Panc1 (cell line): Measurements from ENCODE around the gene CFAP58. TPM values are rescaled to one million over a fixed set of nuclear protein-coding genes. Genes with fewer than 3 reads are reported as not detected.

Experiments used
- ATAC-seq: fragments of 200-7000 bp; cut with Tn5 transposase; 2 replicates; pipeline ENCODE4 v1.9.1; 2020; ENCODE audit warnings: mild to moderate bottlenecking, moderate library complexity
- BruUV-seq: library from RNA; stranded (reverse); fragments of 400-500 nt; replicated peaks from 2 replicates; lab custom pipeline; 2021; lab: Mats Ljungman, UMichigan
- CTCF ChIA-PET: fragments of 300-600 bp; sonication (Branson Sonifier 250); formaldehyde crosslinking; loops from one replicate; lab custom pipeline; 2022; ENCODE audit warnings: antibody characterized with exemption; lab: Charles Lee
- POLR2A ChIA-PET: fragments of 300-600 bp; sonication (Branson Sonifier 250); formaldehyde crosslinking; loops from one replicate; lab custom pipeline; 2022; ENCODE audit warnings: antibody characterized with exemption; lab: Charles Lee
- DNase-seq: peaks from one replicate; pipeline ENCODE4 v3.0.0-alpha.2; 2010; ENCODE audit warnings: low read depth, low spot score
- H3K27ac ChIP-seq: 2 replicates; pipeline ENCODE4 v1.5.1; 2011; ENCODE audit warnings: mild to moderate bottlenecking, low read length, inconsistent platforms
- H3K27me3 ChIP-seq: fragments of 200-500 bp; sonication (Bioruptor generic); 2 replicates; pipeline ENCODE4 v1.6.0; 2014; ENCODE audit warnings: low read length, inconsistent platforms; ENCODE audit not compliant: control insufficient read depth, insufficient read depth
- H3K36me3 ChIP-seq: fragments of 200-500 bp; sonication (Bioruptor generic); 2 replicates; pipeline ENCODE4 v1.5.1; 2014; ENCODE audit warnings: inconsistent platforms, mild to moderate bottlenecking, low read length, moderate library complexity; ENCODE audit not compliant: control insufficient read depth, insufficient read depth
- H3K4me1 ChIP-seq: 2 replicates; pipeline ENCODE4 v1.5.1; 2011; ENCODE audit warnings: inconsistent platforms, mild to moderate bottlenecking, low read length, moderate library complexity; ENCODE audit not compliant: control insufficient read depth, insufficient read depth
- H3K4me3 ChIP-seq, 2 experiments: 2 replicates each; pipeline ENCODE4 v1.5.1; 2011 to 2012; ENCODE audit warnings: low read depth in 2 of 2, low read length in 2 of 2, mild to moderate bottlenecking in 2 of 2, inconsistent platforms in 1 of 2, moderate library complexity in 1 of 2
- H3K9me3 ChIP-seq: fragments of 200-500 bp; sonication (Bioruptor generic); 2 replicates; pipeline ENCODE4 v1.5.1; 2014; ENCODE audit warnings: low read depth, mild to moderate bottlenecking, inconsistent platforms, low read length, moderate library complexity; ENCODE audit not compliant: control insufficient read depth, insufficient read depth
- CTCF ChIP-seq: fragments of 450-650 bp; IDR thresholded peaks from 2 replicates; pipeline ENCODE4 v1.5.1; 2017; ENCODE audit warnings: mild to moderate bottlenecking
- POLR2AphosphoS5 ChIP-seq: IDR thresholded peaks from 2 replicates; pipeline ENCODE4 v1.6.1; 2012; ENCODE audit warnings: mild to moderate bottlenecking, low read depth, low read length, moderate library complexity
- REST ChIP-seq, 2 experiments: IDR thresholded peaks; 2 replicates each; pipeline ENCODE4 v1.6.1; 2011 to 2012; ENCODE audit warnings: low read depth in 2 of 2, control low read depth in 1 of 2, low read length in 1 of 2, mild to moderate bottlenecking in 1 of 2, moderate library complexity in 1 of 2; ENCODE audit not compliant: insufficient read depth in 1 of 2
- SIN3A ChIP-seq: IDR thresholded peaks from 2 replicates; pipeline ENCODE4 v1.6.1; 2012; ENCODE audit warnings: low read depth, mild to moderate bottlenecking, low read length, moderate library complexity, borderline replicate concordance; ENCODE audit not compliant: insufficient read depth
- TCF7L2 ChIP-seq: IDR thresholded peaks from 2 replicates; pipeline ENCODE4 v1.6.1; 2011; ENCODE audit warnings: mild to moderate bottlenecking, low read depth, low read length, inconsistent platforms
- in situ Hi-C: cut with HindIII; loops from 2 replicates; pipeline ENCODE4 v1.10.0; 2016; ENCODE audit warnings: low sequenced_read_pairs, low pct_unique_long_range_greater_than_20kb
- intact Hi-C: fragments of 100-400 bp; cut with micrococcal nuclease; formaldehyde crosslinking; loops from one replicate; pipeline ENCODE4 v1.10.0; 2022; ENCODE audit not compliant: unreplicated experiment
- total RNA-seq: library from RNA; stranded (reverse); gene quantifications from one replicate; pipeline ENCODE4 v1.2.1, GENCODE V29; 2021; ENCODE audit not compliant: unreplicated experiment

The CFAP58 gene
- total RNA-seq, 1 experiment from 2014 or later = 2.0 TPM

GRCh38 chr10:104480797-104481196 lies 127.2 kb downstream of the CFAP58 start:
- in situ Hi-C loops (no loop called here), intact Hi-C loops (no loop called here)
- H3K36me3 ChIP-seq = no peaks in the 10 kb centered on the region
- no TSS peak for BruUV-seq
- no peaks in the 10 kb centered on the region for H3K9me3 ChIP-seq
- H3K27me3 ChIP-seq = peaks cover 5% of the 10 kb centered on the region
- H3K27ac ChIP-seq = no peak overlapping the region
- ATAC-seq (peak; percentile 65), DNase-seq (no peak)
- no peaks in the 10 kb centered on the region for H3K4me1 ChIP-seq
- ChIA-PET CTCF (no interaction called here), POLR2A (no interaction called here)
- TF ChIP-seq TCF7L2 (no peak), POLR2AphosphoS5 (no peak), CTCF (no peak), SIN3A (no peak), REST (IDR thresholded peaks at IDR 0.05; ENCODE audit: insufficient read depth in 1 of 2, low read depth in 2 of 2, low read length in 1 of 2) (no peak)
- no peak overlapping the region for H3K4me3 ChIP-seq

GRCh38 chr10:104483582-104483981 lies 129.9 kb downstream of the CFAP58 start:
- TF ChIP-seq POLR2AphosphoS5 (no peak), REST (IDR thresholded peaks at IDR 0.05; ENCODE audit: insufficient read depth in 1 of 2, low read depth in 2 of 2, low read length in 1 of 2) (no peak), CTCF (no peak)
- BruUV-seq = no TSS peak
- intact Hi-C loops = no loop called here
- Histone ChIP-seq H3K27ac (no peak overlapping the region), H3K9me3 (no peaks in the 10 kb centered on the region), H3K27me3 (peaks cover 5% of the 10 kb centered on the region; the same call in 1 of the 2 replicates), H3K4me1 (no peaks in the 10 kb centered on the region), H3K4me3 (no peak overlapping the region), H3K36me3 (no peaks in the 10 kb centered on the region)
- ChIA-PET POLR2A (no interaction called here), CTCF (no interaction called here)
- DNase-seq (no peak), ATAC-seq (no peak)
- in situ Hi-C loops = no loop called here
